Small intestine (tissue), 7 donors: ENCODE data around the gene SLC25A23. TPM values are rescaled to one million over a fixed set of nuclear protein-coding genes. Genes with fewer than 3 reads are reported as not detected.

Source experiments
- DNase-seq, 2 donors: peaks; one replicate each; pipeline versions ENCODE4 v3.0.0 to v3.0.0-alpha.2; 2013
- FAIRE-seq: peaks from 2 replicates; lab custom pipeline; 2012; peaks lifted over from hg19 to GRCh38; lab: Jason Lieb, UNC
- H3K27ac ChIP-seq, 3 donors: one replicate each; pipeline ENCODE4 v1.5.1; 2013; ENCODE audit warnings: low read length in 2 of 3, mild to moderate bottlenecking in 2 of 3, control low read depth in 1 of 3, inconsistent platforms in 1 of 3, low read depth in 1 of 3, moderate library complexity in 1 of 3
- H3K27me3 ChIP-seq, 3 donors: one replicate each; pipeline ENCODE4 v1.6.1; 2013; ENCODE audit warnings: low read length in 3 of 3, inconsistent platforms in 1 of 3; ENCODE audit not compliant: control insufficient read depth in 3 of 3, insufficient read depth in 3 of 3
- H3K36me3 ChIP-seq, 3 donors: one replicate each; pipeline ENCODE4 v1.6.1; 2013; ENCODE audit warnings: low read length in 3 of 3, inconsistent platforms in 1 of 3, low read depth in 1 of 3, mild to moderate bottlenecking in 1 of 3, moderate library complexity in 1 of 3; ENCODE audit not compliant: control insufficient read depth in 3 of 3, insufficient read depth in 2 of 3
- H3K4me1 ChIP-seq, 3 donors: one replicate each; pipeline ENCODE4 v1.6.1; 2013; ENCODE audit warnings: low read length in 2 of 3, inconsistent platforms in 1 of 3, low read depth in 1 of 3, mild to moderate bottlenecking in 1 of 3, moderate library complexity in 1 of 3; ENCODE audit not compliant: control insufficient read depth in 3 of 3, insufficient read depth in 2 of 3
- H3K4me3 ChIP-seq, 3 donors: one replicate each; pipeline ENCODE4 v1.5.1; 2013; ENCODE audit warnings: low read length in 3 of 3, control low read depth in 1 of 3, inconsistent platforms in 1 of 3, low read depth in 1 of 3, mild to moderate bottlenecking in 1 of 3, moderate library complexity in 1 of 3
- H3K9me3 ChIP-seq, 2 donors: one replicate each; pipeline ENCODE4 v1.6.1; 2013; ENCODE audit warnings: low read depth in 1 of 2, low read length in 1 of 2; ENCODE audit not compliant: control insufficient read depth in 2 of 2, insufficient read depth in 1 of 2
- WGBS, 3 donors: extraction: QIAGEN DNeasy Blood & Tissue Kit; methylation state at CpG; one replicate each; pipeline ENCODE4 v1.1.7; 2013; 5-methylcytosine and 5-hydroxymethylcytosine counted together
- polyA plus RNA-seq, 4 donors: library from polyadenylated mRNA; stranded (reverse) in 3 of 4; unstranded in 1 of 4; fragments of 200-250 nt in 3 of 4; fragments of 120-200 nt in 1 of 4; gene quantifications; one replicate each; pipeline versions ENCODE4 v1.2.1 to v1.2.3, GENCODE V29; 2013
- donor health status: healthy with polysubstance abuse.
- donor health status: control.
- donor health status: control.
- donor health status: Bipolar disorder and iron deficiency.
- donor health status: healthy.

SLC25A23 gene
- polyA plus RNA-seq, 4 donors, result 24.1 to 87.0 (median 49.9) TPM

DNA sequence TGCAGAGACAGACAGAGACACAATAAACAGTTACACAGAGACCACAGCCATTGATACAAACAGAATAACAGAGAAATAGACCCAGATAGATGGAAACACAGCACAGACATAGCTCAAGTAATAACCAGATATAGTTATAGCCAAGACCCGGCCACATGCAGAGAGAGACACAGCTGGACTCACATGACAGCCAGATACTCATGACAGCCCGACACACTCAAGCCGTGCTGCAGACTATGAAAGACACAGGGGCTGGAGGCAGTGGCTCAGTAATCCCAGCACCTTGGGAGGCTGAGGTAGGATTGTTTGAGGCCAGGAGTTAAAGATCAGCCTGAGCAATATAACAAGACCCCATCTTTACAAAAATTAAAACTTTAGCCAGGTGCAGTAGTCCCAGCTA lies 23.6 kb upstream of the SLC25A23 start:
- DNase-seq (no peak), FAIRE-seq (no peak)
- Histone ChIP-seq H3K27ac (no peak overlapping the region), H3K27me3 (no peaks in the 10 kb centered on the region), H3K4me1 (no peaks in the 10 kb centered on the region), H3K36me3 (no peaks in the 10 kb centered on the region), H3K4me3 (no peak overlapping the region), H3K9me3 (peaks cover 0 to 8% of the 10 kb centered on the region in 2 donors)
- WGBS, 3 donors, result 58 to 62% (median 59%) methylated on average over 3 of the region's 3 CpGs

DNA sequence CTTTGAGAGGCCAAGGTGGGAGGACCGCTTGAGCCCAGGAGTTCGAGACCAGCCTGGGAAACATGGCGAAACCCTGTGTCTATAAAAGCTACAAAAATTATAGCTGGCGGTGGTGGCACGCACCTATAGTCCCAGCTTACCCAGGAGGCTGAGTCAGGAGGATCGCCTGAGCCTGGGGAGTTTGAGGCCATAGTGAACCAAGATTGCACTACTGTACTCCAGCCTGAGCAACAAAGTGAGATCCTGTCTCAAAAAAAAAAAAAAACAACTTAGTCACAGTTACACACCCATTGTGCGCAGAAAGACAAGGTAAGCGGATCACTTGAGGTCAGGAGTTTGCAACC lies 22.7 kb upstream of the SLC25A23 start:
- 88 to 94% (median 93%) methylated on average over 8 of the region's 8 CpGs for WGBS, 3 donors
- no peaks in the 10 kb centered on the region for H3K27me3 ChIP-seq
- DNase-seq (no peak), FAIRE-seq (no peak)
- H3K9me3 ChIP-seq, result peaks cover 0 to 10% of the 10 kb centered on the region in 2 donors
- H3K27ac ChIP-seq, result peak overlapping the region in 2 of 3 donors; percentile 67 to 82
- H3K36me3 ChIP-seq, result no peaks in the 10 kb centered on the region
- no peaks in the 10 kb centered on the region for H3K4me1 ChIP-seq
- no peak overlapping the region for H3K4me3 ChIP-seq

DNA sequence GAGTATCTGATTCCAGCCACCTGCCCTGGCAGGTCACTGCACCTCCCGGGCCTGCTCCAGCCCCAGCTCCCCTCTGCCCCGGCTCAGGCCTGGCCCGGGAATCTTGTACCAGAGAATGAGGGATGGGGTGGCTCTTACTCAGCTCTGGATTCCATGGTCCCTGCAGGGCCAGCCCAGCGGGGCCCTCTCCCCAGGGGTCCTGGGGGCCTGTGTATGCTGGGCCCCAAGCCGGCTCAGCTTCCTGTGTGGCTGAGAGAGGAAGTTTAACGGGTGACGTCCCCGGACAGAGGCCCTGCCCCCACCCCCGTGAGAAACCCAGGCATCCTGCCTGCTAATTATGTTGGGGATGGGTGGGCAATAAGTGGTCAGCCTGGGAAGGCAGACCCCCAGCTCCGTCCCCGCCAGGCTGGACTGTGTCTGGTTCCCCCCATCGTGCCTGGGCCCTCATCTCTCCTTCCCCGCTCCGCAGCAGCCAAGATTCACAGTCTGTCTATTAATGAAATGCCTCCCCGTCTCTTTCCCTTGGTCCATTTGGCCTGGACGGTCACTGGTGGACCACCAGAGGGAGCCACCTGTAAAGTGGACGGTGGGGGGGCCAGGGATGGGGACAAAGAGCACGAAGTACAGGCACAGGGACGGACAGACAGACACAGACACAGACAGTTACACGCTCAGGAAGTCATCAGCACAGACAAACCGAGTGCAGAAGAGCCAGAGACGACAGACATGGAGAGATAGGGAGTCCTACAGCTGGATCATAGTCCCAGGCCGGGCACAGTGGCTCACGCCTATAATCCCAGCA lies 22.1 kb upstream of the SLC25A23 start, which contains the start of gene DENND1C:
DENND1C (minus strand) TSS at position 247 of the 802 bp plus-strand sequence; CDS start at position 155, 92 bp downstream.
- H3K9me3 ChIP-seq, result peaks cover 0 to 10% of the 10 kb centered on the region in 2 donors
- peaks cover 0 to 5% (median 0%) of the 10 kb centered on the region in 3 donors for H3K4me1 ChIP-seq
- peak within 1 kb of the TSS in 2 of 3 donors; percentile 67 to 82 for H3K27ac ChIP-seq
- H3K36me3 ChIP-seq, result no peaks in the 10 kb centered on the region
- FAIRE-seq, result no peak
- no peaks in the 10 kb centered on the region for H3K27me3 ChIP-seq
- DNase-seq, result peak; percentile 28 to 53
- WGBS, 3 donors, result 28 to 34% (median 34%) methylated on average over 24 of the region's 24 CpGs
- H3K4me3 ChIP-seq, result peak within 1 kb of the TSS; percentile 18 to 43 (median 28)

DNA sequence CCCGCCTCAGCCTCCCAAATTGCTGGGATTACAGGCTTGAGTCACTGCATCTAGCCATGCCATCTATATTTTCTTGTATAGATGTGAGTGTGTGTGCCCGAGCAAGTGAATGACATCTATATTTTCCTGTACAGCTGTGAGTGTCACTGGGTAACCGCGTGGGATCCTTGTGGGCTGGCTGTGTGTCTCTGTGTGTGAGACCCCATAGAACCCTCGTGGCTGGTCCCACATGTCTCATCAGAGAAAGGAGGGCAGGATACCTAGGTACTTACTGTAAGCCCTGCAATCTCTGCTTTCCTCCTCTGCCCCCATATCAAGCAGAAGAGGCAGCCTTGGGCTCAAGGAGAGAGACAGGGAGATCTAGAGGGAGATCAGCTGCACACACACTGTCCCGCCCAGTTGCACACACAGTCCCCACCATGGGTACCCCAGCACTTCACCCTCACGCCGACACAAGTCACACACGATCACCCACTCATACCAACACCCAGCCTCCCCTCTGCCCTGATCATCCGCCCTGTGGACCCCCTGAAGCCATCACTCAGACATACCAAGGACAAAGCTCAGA lies 21.3 kb upstream of the SLC25A23 start:
- peak overlapping the region; percentile 18 to 43 (median 28) for H3K4me3 ChIP-seq
- WGBS, 3 donors, result 55 to 62% (median 58%) methylated on average over 10 of the region's 10 CpGs

DNA sequence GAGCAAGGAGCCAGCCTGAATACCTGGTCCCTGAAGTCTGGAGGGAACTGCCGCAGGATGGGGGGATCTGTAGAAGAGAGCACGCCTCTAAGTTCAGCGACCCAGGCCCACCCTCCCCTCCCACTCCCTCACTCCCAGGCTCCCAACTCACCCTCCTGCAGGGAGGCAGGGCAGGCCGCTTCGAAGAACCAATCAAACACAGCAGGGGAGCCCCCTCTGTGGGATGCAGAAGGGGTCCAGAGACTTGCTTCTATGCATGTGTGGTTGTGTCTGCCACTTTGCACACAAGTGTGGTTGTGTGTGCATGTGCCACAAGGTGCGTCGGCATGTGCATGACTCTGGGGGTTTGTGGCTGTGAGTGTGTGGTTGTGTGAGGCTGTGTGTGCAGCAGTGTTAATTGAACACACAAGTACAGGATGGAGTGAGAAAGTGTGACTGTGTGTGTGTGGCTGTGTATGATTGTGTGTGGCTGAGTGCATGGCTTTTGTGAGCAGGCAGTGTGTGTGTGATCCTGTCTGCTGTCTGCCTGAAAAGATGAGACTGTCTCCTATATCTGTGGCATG lies 20.3 kb upstream of the SLC25A23 start:
- Histone ChIP-seq H3K27me3 (peaks cover 0 to 2% (median 0%) of the 10 kb centered on the region in 3 donors), H3K4me1 (peaks cover 0 to 21% (median 0%) of the 10 kb centered on the region in 3 donors), H3K9me3 (peaks cover 0 to 14% of the 10 kb centered on the region in 2 donors), H3K27ac (no peak overlapping the region), H3K4me3 (no peak overlapping the region), H3K36me3 (no peaks in the 10 kb centered on the region)
- no peak for FAIRE-seq
- 66 to 85% (median 71%) methylated on average over 6 to 7 of the region's 7 CpGs for WGBS, 3 donors
- DNase-seq, result no peak

More for the DNA sequence above, 21.3 kb upstream of the SLC25A23 start:
- DNase-seq (no peak), FAIRE-seq (no peak)
- peaks cover 0 to 12% (median 0%) of the 10 kb centered on the region in 3 donors for H3K4me1 ChIP-seq
- no peaks in the 10 kb centered on the region for H3K36me3 ChIP-seq
- H3K27ac ChIP-seq, result peak overlapping the region in 2 of 3 donors; percentile 24 to 82
- peaks cover 0 to 14% of the 10 kb centered on the region in 2 donors for H3K9me3 ChIP-seq
- H3K27me3 ChIP-seq, result no peaks in the 10 kb centered on the region

DNA sequence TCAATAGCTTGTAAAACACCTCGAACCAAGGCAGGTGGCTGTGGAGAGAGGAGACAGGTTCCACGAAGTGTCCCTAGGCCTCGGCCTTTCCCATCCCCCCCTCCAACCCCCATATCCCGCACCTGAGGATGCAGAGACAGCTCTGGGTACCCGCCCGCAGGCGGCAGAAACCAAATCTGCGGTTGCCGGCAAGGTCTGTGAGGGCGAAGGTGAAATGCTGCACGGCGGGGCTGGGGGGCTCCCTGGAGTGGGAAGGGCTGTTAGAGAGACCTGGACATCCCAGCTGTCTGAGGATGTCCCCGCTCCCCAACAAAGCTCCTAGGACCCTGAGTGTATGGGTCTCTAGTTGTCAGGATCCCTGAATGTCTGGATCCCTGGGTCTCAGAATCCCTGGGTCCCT lies 19.2 kb upstream of the SLC25A23 start:
- peaks cover 0 to 2% (median 0%) of the 10 kb centered on the region in 3 donors for H3K27me3 ChIP-seq
- no peak overlapping the region for H3K27ac ChIP-seq
- FAIRE-seq (no peak), DNase-seq (no peak)
- WGBS, 3 donors, result 79 to 88% (median 84%) methylated on average over 13 of the region's 13 CpGs
- peaks cover 0 to 26% (median 0%) of the 10 kb centered on the region in 3 donors for H3K4me1 ChIP-seq
- peaks cover 0 to 14% of the 10 kb centered on the region in 2 donors for H3K9me3 ChIP-seq
- H3K36me3 ChIP-seq, result no peaks in the 10 kb centered on the region
- no peak overlapping the region for H3K4me3 ChIP-seq

DNA sequence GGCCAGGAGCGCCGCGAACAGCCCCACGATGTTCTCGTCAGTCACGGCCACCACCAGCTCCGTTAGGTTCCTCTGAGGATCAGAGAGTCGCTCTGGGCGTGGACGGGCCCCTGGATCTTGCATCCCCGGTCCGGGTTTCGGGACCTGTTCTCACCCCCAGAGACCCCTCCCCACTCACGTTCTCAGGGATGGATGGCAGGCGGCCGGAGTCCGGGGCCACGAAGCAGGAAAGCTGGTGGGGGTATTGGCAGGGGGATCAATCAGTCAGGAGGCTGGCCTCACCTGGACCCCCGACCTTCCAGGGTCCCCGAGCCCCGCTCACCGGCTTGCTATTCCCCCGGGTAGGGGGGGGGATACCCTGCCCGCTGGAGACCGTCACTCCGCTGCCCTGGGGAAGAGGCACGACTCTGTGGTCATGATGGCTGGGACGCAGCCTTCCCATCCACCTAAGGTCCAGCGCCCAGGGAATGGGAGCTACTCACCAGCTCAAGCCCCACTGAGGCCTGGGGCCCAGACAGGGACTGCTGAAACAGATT lies 17.4 kb upstream of the SLC25A23 start:
- H3K27me3 ChIP-seq, result peaks cover 0 to 2% (median 0%) of the 10 kb centered on the region in 3 donors
- H3K9me3 ChIP-seq, result peaks cover 0 to 14% of the 10 kb centered on the region in 2 donors
- H3K4me3 ChIP-seq, result peak overlapping the region in 2 of 3 donors; percentile 27 to 41
- 34 to 42% (median 38%) methylated on average over 18 to 29 of the region's 29 CpGs for WGBS, 3 donors
- DNase-seq (no peak), FAIRE-seq (no peak)
- peaks cover 0 to 29% (median 0%) of the 10 kb centered on the region in 3 donors for H3K4me1 ChIP-seq
- H3K27ac ChIP-seq, result no peak overlapping the region
- peaks cover 0 to 4% (median 0%) of the 10 kb centered on the region in 3 donors for H3K36me3 ChIP-seq
